Esophagus squamous epithelium (tissue), 4 donors: ENCODE results near the gene SPEF2.

Experiments
- POLR2A ChIP-seq, 4 donors: fragments of 450-650 bp; IDR thresholded peaks; one replicate each; pipeline ENCODE4 v1.6.1; 2017; ENCODE audit warnings: antibody characterized with exemption in 4 of 4, mild to moderate bottlenecking in 4 of 4, moderate library complexity in 3 of 4
- TF ChIP-seq, protein P1 (sequence below), 6 experiments: fragments of 450-650 bp in 4 of 6; fragments of 200-600 bp in 2 of 6; sonication (generic) in 2 of 6; IDR thresholded peaks; one replicate each; pipeline ENCODE4 v1.5.1; 2016 to 2019; ENCODE audit warnings: antibody characterized with exemption in 6 of 6, mild to moderate bottlenecking in 4 of 6, moderate library complexity in 4 of 6

GRCh38 chr5:35664584-35664983 lies 46.9 kb downstream of the SPEF2 start:
- TF ChIP-seq, protein P1, sequence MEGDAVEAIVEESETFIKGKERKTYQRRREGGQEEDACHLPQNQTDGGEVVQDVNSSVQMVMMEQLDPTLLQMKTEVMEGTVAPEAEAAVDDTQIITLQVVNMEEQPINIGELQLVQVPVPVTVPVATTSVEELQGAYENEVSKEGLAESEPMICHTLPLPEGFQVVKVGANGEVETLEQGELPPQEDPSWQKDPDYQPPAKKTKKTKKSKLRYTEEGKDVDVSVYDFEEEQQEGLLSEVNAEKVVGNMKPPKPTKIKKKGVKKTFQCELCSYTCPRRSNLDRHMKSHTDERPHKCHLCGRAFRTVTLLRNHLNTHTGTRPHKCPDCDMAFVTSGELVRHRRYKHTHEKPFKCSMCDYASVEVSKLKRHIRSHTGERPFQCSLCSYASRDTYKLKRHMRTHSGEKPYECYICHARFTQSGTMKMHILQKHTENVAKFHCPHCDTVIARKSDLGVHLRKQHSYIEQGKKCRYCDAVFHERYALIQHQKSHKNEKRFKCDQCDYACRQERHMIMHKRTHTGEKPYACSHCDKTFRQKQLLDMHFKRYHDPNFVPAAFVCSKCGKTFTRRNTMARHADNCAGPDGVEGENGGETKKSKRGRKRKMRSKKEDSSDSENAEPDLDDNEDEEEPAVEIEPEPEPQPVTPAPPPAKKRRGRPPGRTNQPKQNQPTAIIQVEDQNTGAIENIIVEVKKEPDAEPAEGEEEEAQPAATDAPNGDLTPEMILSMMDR (IDR thresholded peaks at IDR 0.05) = no peak
- no peak for TF ChIP-seq POLR2A (IDR thresholded peaks at IDR 0.05)
